Lung (tissue), 12 donors: ENCODE results near the gene DAB1. TPM values are rescaled to one million over a fixed set of nuclear protein-coding genes. Genes with fewer than 3 reads are reported as not detected.

Experiments used
- ATAC-seq: fragments of 200-7000 bp; cut with Tn5 transposase; one replicate; pipeline ENCODE4 v1.9.1; 2020; ENCODE audit warnings: moderate number of reproducible peaks; ENCODE audit not compliant: insufficient read depth, low FRiP score
- DNase-seq, 3 donors: peaks; one replicate each; pipeline ENCODE4 v3.0.0-alpha.2; 2013 to 2017
- H3K27ac ChIP-seq, 2 donors: one replicate each; pipeline ENCODE4 v1.5.1; 2013; ENCODE audit warnings: mild to moderate bottlenecking in 2 of 2, moderate library complexity in 2 of 2, control low read depth in 1 of 2, inconsistent platforms in 1 of 2, low read depth in 1 of 2, low read length in 1 of 2
- H3K27me3 ChIP-seq, 3 donors: one replicate each; pipeline ENCODE4 v1.5.1; 2013; ENCODE audit warnings: low read length in 2 of 3; ENCODE audit not compliant: control insufficient read depth in 3 of 3, insufficient read depth in 3 of 3
- H3K36me3 ChIP-seq, 4 donors: one replicate each; pipeline ENCODE4 v1.5.1; 2013; ENCODE audit warnings: low read length in 4 of 4, mild to moderate bottlenecking in 1 of 4, moderate library complexity in 1 of 4; ENCODE audit not compliant: control insufficient read depth in 4 of 4, insufficient read depth in 4 of 4
- H3K4me1 ChIP-seq, 5 donors: one replicate each; pipeline ENCODE4 v1.5.1; 2013; ENCODE audit warnings: low read length in 5 of 5, mild to moderate bottlenecking in 2 of 5, moderate library complexity in 1 of 5; ENCODE audit not compliant: control insufficient read depth in 5 of 5, insufficient read depth in 5 of 5
- H3K4me3 ChIP-seq: one replicate; pipeline ENCODE4 v1.5.1; 2013; ENCODE audit warnings: mild to moderate bottlenecking, control low read depth, moderate library complexity
- H3K9ac ChIP-seq, 2 donors: one replicate each; pipeline ENCODE4 v1.5.1; 2013; ENCODE audit warnings: low read length in 2 of 2, control low read depth in 1 of 2; ENCODE audit not compliant: insufficient read depth in 1 of 2
- H3K9me3 ChIP-seq, 4 donors: one replicate each; pipeline ENCODE4 v1.5.1; 2013; ENCODE audit warnings: low read length in 3 of 4, mild to moderate bottlenecking in 1 of 4, moderate library complexity in 1 of 4; ENCODE audit not compliant: control insufficient read depth in 4 of 4, insufficient read depth in 3 of 4
- CTCF ChIP-seq: IDR thresholded peaks from 2 replicates; pipeline ENCODE4 v1.5.1; 2012; ENCODE audit warnings: mild to moderate bottlenecking; ENCODE audit errors: control extremely low read depth, extremely low read depth
- WGBS, 2 donors: extraction: QIAGEN DNeasy Blood & Tissue Kit; methylation state at CpG; one replicate each; pipeline ENCODE4 v1.1.7; 2013; 5-methylcytosine and 5-hydroxymethylcytosine counted together
- polyA plus RNA-seq, 2 donors: library from polyadenylated mRNA; stranded (reverse); fragments of 200-250 nt; gene quantifications; one replicate each; pipeline ENCODE4 v1.2.1, GENCODE V29; 2013
- total RNA-seq, 2 donors: library from RNA; depleted of rRNA in 1 of 2; stranded (reverse); fragments of >200 nt in 1 of 2; gene quantifications; one replicate each; pipeline ENCODE4 v1.2.1, GENCODE V29; 2014 to 2021
- donor health status: control.
- donor health status: control.
- donor health status: Bipolar disorder and iron deficiency.
- donor health status: healthy.
- donor health status: DM: yes; HTN: yes; CAD: no.

Gene DAB1
- total and polyA plus RNA-seq, 4 donors, result 0.06 to 0.77 (median 0.10) TPM

GRCh38 chr1:57272150-57272549 lies 151.7 kb downstream of the DAB1 start:
- Histone ChIP-seq H3K4me1 (no peaks in the 10 kb centered on the region), H3K4me3 (no peak overlapping the region), H3K27me3 (no peaks in the 10 kb centered on the region), H3K9ac (no peak overlapping the region), H3K36me3 (no peaks in the 10 kb centered on the region), H3K27ac (no peak overlapping the region), H3K9me3 (peaks cover 0 to under 1% (median 0%) of the 10 kb centered on the region in 4 donors)
- 92 to 93% methylated on average over 2 of the region's 2 CpGs for WGBS, 2 donors
- no peak for TF ChIP-seq CTCF
- ATAC-seq, result no peak
- DNase-seq, result no peak

- no peak overlapping the region for H3K4me3 ChIP-seq
- no peaks in the 10 kb centered on the region for H3K36me3 ChIP-seq
- peaks cover 0 to 2% (median 0%) of the 10 kb centered on the region in 4 donors for H3K9me3 ChIP-seq
- ATAC-seq (no peak), DNase-seq (no peak)
- H3K9ac ChIP-seq, result no peak overlapping the region
- WGBS, 2 donors, result 64 to 76% methylated on average over 8 of the region's 8 CpGs
- no peaks in the 10 kb centered on the region for H3K27me3 ChIP-seq
- H3K27ac ChIP-seq, result no peak overlapping the region
- no peak for TF ChIP-seq CTCF
- no peaks in the 10 kb centered on the region for H3K4me1 ChIP-seq
These were observed 152.7 kb downstream of the DAB1 start for GRCh38 chr1:57270927-57271698.

GRCh38 chr1:57269630-57270225 lies 154.1 kb downstream of the DAB1 start:
- Histone ChIP-seq H3K4me1 (no peaks in the 10 kb centered on the region), H3K9ac (no peak overlapping the region), H3K36me3 (no peaks in the 10 kb centered on the region), H3K4me3 (no peak overlapping the region), H3K9me3 (peaks cover 0 to 2% (median 0%) of the 10 kb centered on the region in 4 donors), H3K27me3 (no peaks in the 10 kb centered on the region), H3K27ac (no peak overlapping the region)
- no peak for TF ChIP-seq CTCF
- 58 to 61% methylated on average over 10 of the region's 10 CpGs for WGBS, 2 donors
- DNase-seq (no peak), ATAC-seq (no peak)
